Measurements from ENCODE around the gene ZBTB25.

The ZBTB25 gene

GRCh38 chr14:64434528-64434927, 69.1 kb downstream of the ZBTB25 start:
- no peak for DNase-seq

GRCh38 chr14:64423987-64424386, 79.7 kb downstream of the ZBTB25 start:
- DNase-seq: no peak

GRCh38 chr14:64422756-64423155, 80.9 kb downstream of the ZBTB25 start:
- DNase-seq: no peak

- DNase-seq: no peak
Measured at GRCh38 chr14:64422005-64422404, 81.6 kb downstream of the ZBTB25 start.

- no peak for DNase-seq
Measured at GRCh38 chr14:64421166-64421565, 82.5 kb downstream of the ZBTB25 start.

- DNase-seq: no peak
Measured at GRCh38 chr14:64419003-64419402, 84.6 kb downstream of the ZBTB25 start.

- DNase-seq: no peak
Measured at GRCh38 chr14:64417771-64418125, 85.9 kb downstream of the ZBTB25 start.

GRCh38 chr14:64417055-64417770, 86.4 kb downstream of the ZBTB25 start:
- DNase-seq: no peak

- DNase-seq: no peak
Measured at GRCh38 chr14:64416348-64416932, 87.2 kb downstream of the ZBTB25 start.

- DNase-seq: no peak
Measured at GRCh38 chr14:64412237-64412636, 91.4 kb downstream of the ZBTB25 start.

GRCh38 chr14:64411001-64411400, 92.6 kb downstream of the ZBTB25 start:
- DNase-seq: no peak

- no peak for DNase-seq
Measured at GRCh38 chr14:64410084-64410774, 93.4 kb downstream of the ZBTB25 start.

- no peak for DNase-seq
Measured at GRCh38 chr14:64409126-64409920, 94.3 kb downstream of the ZBTB25 start.

- no peak for DNase-seq
Measured at GRCh38 chr14:64407329-64407728, 96.3 kb downstream of the ZBTB25 start.

GRCh38 chr14:64405295-64405694, 98.3 kb downstream of the ZBTB25 start:
- DNase-seq: no peak

GRCh38 chr14:64401949-64402348, 101.7 kb downstream of the ZBTB25 start:
- no peak for DNase-seq

GRCh38 chr14:64400829-64401459, 102.7 kb downstream of the ZBTB25 start:
- DNase-seq: no peak

All from CD4-positive, alpha-beta T cell treated with Interleukin-15 for 1 hour (primary cell).